Putamen (tissue), 1 donor: ENCODE data around the gene TMEM232.
"Not testable (repeated sequence)": the region's sequence is repeated elsewhere in the genome, so short reads cannot be mapped to it uniquely, and the experiment has no call there.

ENCODE experiments used
- DNase-seq: peaks from one replicate; pipeline ENCODE4 v3.0.0-alpha.2; 2016; ENCODE audit warnings: low spot score

TMEM232 gene

GRCh38 chr5:110625376-110625999 is 101.0 kb downstream of the TMEM232 start:
- peak; percentile 17 for DNase-seq

GRCh38 chr5:110623874-110624273 is 102.6 kb downstream of the TMEM232 start:
- DNase-seq = no peak

GRCh38 chr5:110618941-110619340 is 107.5 kb downstream of the TMEM232 start:
- DNase-seq = no peak

DNA sequence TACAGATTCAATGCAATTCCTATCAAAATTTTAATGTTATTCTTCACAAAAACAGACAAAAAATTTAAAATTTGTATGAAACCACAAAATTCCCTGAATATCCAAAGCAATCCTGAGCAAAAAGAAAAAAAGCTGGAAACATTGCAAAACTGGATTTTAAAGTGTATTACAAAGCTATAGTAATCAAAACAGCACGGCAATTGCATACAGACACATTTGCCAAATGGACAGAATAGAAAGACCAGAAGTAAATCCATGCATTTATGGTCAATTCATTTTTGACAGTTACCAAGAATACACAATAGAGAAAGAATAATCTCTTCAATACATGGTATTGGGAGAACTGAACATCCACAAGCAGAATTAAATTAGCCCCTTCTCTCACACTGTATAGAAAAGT is 110.5 kb downstream of the TMEM232 start:
- DNase-seq = no peak

DNA sequence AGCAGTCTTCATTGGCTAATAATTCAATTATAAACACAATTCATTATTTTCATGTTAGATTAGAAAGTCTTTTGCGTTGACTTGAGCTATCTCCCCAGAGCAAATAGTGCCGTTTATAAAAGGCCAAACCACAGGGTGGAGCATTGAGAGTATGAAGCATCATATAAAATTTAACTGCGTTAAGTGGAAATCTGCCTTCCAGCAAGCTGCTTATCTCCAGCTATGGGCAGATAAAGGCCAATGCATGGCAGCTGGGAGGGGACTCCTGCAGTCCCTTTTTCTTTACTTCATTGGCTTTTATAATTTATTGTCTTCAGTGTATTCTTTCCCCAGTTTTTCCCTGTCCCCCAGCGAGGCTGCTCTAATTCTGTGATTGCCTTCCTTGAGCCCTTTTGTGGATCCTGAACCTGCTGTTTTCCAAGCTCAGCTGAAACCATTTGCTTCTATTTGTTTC is 113.7 kb downstream of the TMEM232 start:
- no peak for DNase-seq

- no peak for DNase-seq
These were observed 114.7 kb downstream of the TMEM232 start for GRCh38 chr5:110611817-110612216.

DNA sequence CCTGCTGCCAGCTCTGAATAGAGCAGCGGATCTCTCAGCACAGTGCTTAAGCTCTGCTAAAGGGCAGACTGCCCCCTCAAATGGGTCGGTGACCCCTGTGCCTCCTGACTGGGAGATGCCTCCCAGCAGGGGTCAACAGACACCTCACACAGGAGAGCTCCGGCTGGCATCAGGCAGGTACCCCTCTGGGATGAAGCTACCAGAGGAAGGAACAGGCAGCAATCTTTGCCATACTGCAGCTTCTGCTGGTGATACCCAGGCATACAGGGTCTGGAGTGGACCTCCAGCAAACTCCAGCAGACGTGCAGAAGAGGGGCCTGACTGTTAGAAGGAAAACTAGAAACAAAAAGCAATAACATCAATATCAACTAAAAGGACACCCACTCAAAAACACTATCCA is 131.6 kb downstream of the TMEM232 start:
- DNase-seq = no peak

- no peak for DNase-seq
These were observed 136.3 kb downstream of the TMEM232 start for GRCh38 chr5:110590187-110590586.

GRCh38 chr5:110588286-110588980 is 138.0 kb downstream of the TMEM232 start:
- DNase-seq = no peak

- DNase-seq = no peak
These were observed 145.8 kb downstream of the TMEM232 start for GRCh38 chr5:110580625-110581024.

DNA sequence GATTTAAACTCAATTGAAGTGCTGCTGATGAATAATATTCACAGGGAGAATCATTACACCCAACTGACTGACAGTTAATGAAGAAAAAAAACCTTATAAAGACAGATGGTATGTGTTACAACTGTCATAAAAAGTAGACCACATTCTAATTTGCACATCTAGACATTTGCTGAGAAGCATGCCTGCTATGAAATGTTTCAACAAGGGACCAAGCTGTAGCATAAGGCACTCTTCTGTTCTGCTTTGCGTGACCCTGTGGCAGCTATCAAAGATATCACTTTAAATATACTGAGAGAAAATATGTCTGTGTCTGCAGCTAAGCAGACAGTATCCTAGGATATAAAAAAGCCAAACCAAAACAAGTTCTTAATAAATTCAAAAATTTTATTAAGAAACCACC is 153.7 kb downstream of the TMEM232 start:
- DNase-seq = no peak

DNA sequence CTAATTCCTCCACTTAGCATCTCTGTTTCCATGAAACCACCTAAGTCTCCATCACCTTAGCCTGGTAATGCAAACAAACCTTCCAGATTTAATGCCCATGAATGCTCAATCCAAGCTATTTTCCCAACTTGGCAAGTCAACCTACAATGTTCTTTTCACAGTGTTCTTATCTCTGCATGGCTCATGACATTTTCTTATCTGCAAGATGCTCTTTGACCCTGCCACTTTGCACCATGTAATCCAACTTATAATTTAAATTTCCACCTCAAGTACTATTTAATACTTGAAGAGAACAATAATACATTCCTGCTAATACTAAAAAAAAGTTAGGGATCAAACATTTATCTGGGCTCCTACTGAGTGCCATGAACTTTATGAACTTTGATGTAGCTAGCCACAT is 164.3 kb downstream of the TMEM232 start:
- DNase-seq = no peak

DNA sequence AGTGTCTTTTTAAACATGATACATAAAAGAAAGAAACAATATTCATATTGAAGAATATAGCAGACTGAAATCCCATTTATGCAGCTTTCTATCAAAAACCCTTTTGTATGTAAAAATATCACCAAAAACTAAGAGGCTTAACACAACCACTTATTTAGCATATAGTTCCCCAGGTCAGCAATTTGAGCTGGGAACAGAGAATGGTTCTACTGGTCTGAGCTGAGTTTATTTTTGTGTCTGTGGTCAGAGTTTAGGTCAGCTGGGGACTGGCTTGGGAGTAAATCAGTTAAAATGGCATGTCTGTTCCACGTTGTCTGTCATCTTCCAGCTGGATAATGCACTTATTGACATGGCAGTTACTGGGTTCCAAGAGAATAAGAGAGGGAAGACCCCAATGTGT is 165.0 kb downstream of the TMEM232 start:
- DNase-seq = no peak

DNA sequence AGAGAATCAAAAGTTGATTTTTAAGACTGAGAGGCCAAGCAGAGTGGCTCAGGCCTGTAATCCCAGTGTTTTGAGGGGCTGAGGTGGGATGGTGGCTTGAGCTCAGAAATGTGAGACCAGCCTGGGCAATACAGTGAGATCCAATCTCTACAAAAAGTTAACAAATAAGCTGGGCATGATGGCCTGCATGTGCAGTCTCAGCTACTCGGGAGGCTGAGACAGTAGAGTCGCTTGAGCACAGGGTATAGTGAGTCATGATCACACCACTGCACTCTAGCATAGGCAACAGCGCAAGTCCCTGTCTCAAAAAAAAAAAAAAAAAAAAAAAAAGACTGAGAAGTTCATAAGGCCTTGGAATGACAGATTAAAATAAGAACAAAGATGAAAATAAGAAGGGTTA is 177.2 kb downstream of the TMEM232 start:
- DNase-seq = no peak

- no peak for DNase-seq
These were observed 178.3 kb downstream of the TMEM232 start for GRCh38 chr5:110548171-110548570.

DNA sequence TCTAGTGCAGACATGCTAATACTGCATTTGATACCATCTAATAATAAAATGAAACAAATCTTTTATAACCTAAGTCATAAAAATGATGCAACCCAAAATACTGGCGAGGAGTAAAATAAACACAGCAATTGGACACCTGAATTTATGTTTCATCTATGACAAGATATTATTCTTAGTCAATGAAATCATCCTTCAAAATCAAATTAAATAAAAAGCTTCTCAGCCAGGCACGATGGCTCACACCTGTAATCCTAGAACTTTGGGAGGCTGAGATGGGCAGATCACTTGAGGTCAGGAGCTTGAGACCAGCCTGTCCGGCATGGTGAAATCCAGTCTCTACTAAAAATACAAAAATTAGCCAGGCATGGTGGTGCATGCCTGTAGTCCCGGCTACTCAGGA is 179.0 kb downstream of the TMEM232 start:
- DNase-seq = no peak

DNA sequence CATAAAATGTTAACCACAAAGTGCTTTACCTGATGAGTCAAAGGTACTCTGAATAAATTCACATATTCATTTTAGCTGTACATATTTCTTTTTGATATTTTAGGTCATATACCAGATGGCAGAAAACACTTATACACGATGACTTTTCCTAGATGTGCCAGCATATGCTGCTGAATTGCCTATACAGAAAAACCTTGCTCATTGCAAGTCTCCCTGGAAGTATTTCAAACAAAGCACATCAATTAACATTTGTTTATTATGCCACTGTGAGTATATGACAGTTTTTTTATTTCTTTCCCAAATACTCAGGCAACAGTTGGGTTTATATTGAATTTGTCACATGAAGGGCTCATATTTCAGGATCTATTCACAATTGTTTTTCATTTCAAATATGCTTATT is 180.8 kb downstream of the TMEM232 start:
- no peak for DNase-seq

DNA sequence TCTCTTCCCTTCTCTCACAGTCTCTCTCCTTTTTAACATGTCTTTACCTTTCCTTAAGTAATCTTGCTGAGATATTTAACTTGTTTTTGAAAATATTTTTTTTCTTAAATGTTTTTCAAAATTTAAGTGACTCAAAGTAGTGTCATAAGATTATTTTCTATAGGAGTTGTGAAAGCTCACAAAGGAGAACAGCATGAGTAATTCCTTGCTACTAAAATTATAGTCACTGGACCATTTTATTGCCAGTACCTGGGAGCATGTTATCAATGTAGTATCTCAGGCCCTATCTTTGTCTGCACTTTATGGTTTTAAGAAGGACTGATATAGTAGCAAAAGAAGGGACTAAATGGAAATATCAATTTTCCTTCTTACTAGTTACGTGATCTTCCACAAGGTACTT is 181.9 kb downstream of the TMEM232 start:
- DNase-seq = no peak

GRCh38 chr5:110542949-110543348 is 183.5 kb downstream of the TMEM232 start:
- no peak for DNase-seq

- peak; percentile 3 for DNase-seq
These were observed 190.1 kb downstream of the TMEM232 start for GRCh38 chr5:110536120-110537115.

DNA sequence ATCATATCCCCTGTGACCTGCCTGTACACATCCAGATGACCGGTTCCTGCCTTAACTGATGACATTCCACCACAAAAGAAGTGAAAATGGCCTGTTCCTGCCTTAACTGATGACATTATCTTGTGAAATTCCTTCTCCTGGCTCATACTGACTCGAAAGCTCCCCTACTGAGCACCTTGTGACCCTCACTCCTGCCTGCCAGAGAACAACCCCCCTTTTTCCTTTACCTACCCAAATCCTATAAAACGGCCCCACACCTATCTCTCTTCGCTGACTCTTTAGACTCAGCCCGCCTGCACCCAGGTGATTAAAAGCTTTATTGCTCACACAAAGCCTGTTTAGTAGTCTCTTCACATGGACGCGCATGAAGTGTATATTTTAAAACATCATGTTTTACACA is 191.3 kb downstream of the TMEM232 start:
- not testable (repeated sequence) for DNase-seq

DNA sequence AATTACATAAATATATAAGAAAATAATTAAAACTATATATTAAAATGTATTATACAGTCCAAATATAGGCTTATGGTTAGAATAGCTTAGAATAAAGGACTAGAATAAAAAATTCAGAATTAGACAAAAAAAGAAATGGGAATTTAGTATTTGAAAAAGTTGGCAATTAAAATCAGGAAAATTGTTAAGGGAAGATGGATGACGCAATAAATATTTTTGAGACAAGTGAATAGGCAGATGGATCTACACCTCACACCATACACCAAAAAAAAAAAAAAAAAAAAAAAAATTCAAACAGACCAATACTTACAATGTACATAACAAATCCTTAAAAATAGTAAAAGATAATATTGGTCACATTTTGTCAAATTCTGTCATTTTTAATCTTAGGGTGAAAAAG is 200.7 kb downstream of the TMEM232 start:
- no peak for DNase-seq

DNA sequence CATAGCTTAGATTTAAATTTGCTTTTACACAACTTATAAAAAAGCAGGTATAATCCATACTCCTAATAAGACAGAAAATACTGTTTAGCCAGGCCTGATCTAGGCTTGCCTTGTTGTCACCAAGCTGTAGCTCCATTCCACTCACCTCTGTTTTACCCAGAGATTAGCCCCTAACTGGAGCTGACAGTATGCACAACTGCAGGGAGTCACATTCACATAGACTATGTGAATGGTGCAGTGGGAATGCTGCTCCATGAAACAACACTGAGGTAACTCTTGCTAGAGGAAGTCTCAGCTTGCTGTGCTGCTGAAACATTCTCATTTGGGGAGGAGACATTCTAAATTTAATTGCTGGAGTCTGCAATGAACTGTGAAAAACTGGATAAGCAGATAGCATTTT is 209.1 kb downstream of the TMEM232 start:
- DNase-seq = no peak
